HepG2 (cell line): Measurements from ENCODE around the gene NTM. TPM values are rescaled to one million over a fixed set of nuclear protein-coding genes. Genes with fewer than 3 reads are reported as not detected.

Experiments used
- ATAC-seq: fragments of 200-7000 bp; cut with Tn5 transposase; 3 replicates; pipeline ENCODE4 v1.9.1; 2020; ENCODE audit warnings: mild to moderate bottlenecking, moderate library complexity
- BruUV-seq: library from RNA; stranded (reverse); fragments of 400-500 nt; replicated peaks from 2 replicates; lab custom pipeline; 2021; lab: Mats Ljungman, UMichigan
- CTCF ChIA-PET: fragments of 300-600 bp; formaldehyde crosslinking; extraction: SDS; loops from one replicate; lab custom pipeline; 2021; ENCODE audit warnings: low total read pairs, inconsistent platforms, low intra/inter-chr PET ratio; lab: Yijun Ruan, JAX
- POLR2A ChIA-PET: fragments of 350-600 bp; sonication (Branson Sonifier 250); formaldehyde crosslinking; loops from one replicate; lab custom pipeline; 2020; ENCODE audit warnings: antibody characterized with exemption, inconsistent platforms; lab: Yijun Ruan, JAX
- DNase-seq: peaks from one replicate; pipeline ENCODE4 v3.0.0-alpha.2; 2015; ENCODE audit warnings: low spot score
- FAIRE-seq: peaks from 3 replicates; lab custom pipeline; 2011; peaks lifted over from hg19 to GRCh38; lab: Jason Lieb, UNC
- H2AFZ ChIP-seq: one replicate; pipeline ENCODE4 v1.6.1; 2011; ENCODE audit warnings: low read length, inconsistent platforms
- H3K27ac ChIP-seq: fragments of 300-600 bp; 3 replicates; pipeline ENCODE4 v1.8.0; 2011; ENCODE audit warnings: mixed run types, mild to moderate bottlenecking, mixed read lengths, low read length, inconsistent platforms; ENCODE audit not compliant: insufficient read depth; ENCODE audit errors: extremely low read length
- H3K27me3 ChIP-seq, 2 experiments: fragments of 200-600 bp in 1 of 2; 2 replicates in 1 of 2; 3 replicates in 1 of 2; pipeline versions ENCODE4 v1.6.0 to v1.8.0; 2011; ENCODE audit warnings: low read length in 2 of 2, mild to moderate bottlenecking in 2 of 2, moderate library complexity in 2 of 2, inconsistent platforms in 1 of 2; ENCODE audit not compliant: insufficient read depth in 2 of 2, control insufficient read depth in 1 of 2
- H3K36me3 ChIP-seq, 2 experiments: fragments of 200-600 bp in 1 of 2; replicated peaks in 1 of 2; 2 replicates in 1 of 2; 3 replicates in 1 of 2; pipeline versions ENCODE4 v1.5.1 to v1.8.0; 2011; ENCODE audit warnings: low read length in 2 of 2, inconsistent platforms in 1 of 2; ENCODE audit not compliant: insufficient read depth in 2 of 2, control insufficient read depth in 1 of 2
- H3K4me1 ChIP-seq: 2 replicates; pipeline ENCODE4 v1.5.1; 2012; ENCODE audit warnings: low read length, inconsistent platforms; ENCODE audit not compliant: insufficient read depth
- H3K4me2 ChIP-seq: 2 replicates; pipeline ENCODE4 v1.6.0; 2011; ENCODE audit warnings: low read depth, low read length, inconsistent platforms
- H3K4me3 ChIP-seq, 3 experiments: fragments of 200-600 bp in 1 of 3; sonication (generic), shearing (Covaris generic) in 1 of 3; replicated peaks in 1 of 3; 2 replicates each; pipeline ENCODE4 v1.5.1; 2011 to 2016; ENCODE audit warnings: low read length in 3 of 3, inconsistent platforms in 2 of 3, low read depth in 2 of 3, mild to moderate bottlenecking in 2 of 3, control low read depth in 1 of 3, mixed read lengths in 1 of 3; ENCODE audit not compliant: insufficient read depth in 1 of 3
- H3K79me2 ChIP-seq: one replicate; pipeline ENCODE4 v1.6.1; 2011; ENCODE audit warnings: low read length, inconsistent platforms; ENCODE audit not compliant: insufficient read depth
- H3K9ac ChIP-seq: 2 replicates; pipeline ENCODE4 v1.6.0; 2011; ENCODE audit warnings: mild to moderate bottlenecking, low read depth, low read length, inconsistent platforms; ENCODE audit not compliant: insufficient read depth
- H3K9me3 ChIP-seq: 2 replicates; pipeline ENCODE4 v1.5.1; 2012; ENCODE audit warnings: mild to moderate bottlenecking, low read length
- H4K20me1 ChIP-seq: 2 replicates; pipeline ENCODE4 v1.6.0; 2011; ENCODE audit warnings: inconsistent platforms, mild to moderate bottlenecking, low read length, moderate library complexity; ENCODE audit not compliant: insufficient read depth
- IRF9 ChIP-seq: sonication (generic); formaldehyde crosslinking; IDR thresholded peaks from 2 replicates; pipeline ENCODE4 v1.8.0; 2022; ENCODE audit warnings: missing genetic modification reagents, mild to moderate bottlenecking, borderline replicate concordance
- ZNF607 ChIP-seq: sonication (generic); formaldehyde crosslinking; IDR thresholded peaks from 2 replicates; pipeline ENCODE4 v1.5.1; 2020; ENCODE audit warnings: missing genetic modification reagents, mild to moderate bottlenecking, borderline replicate concordance
- ZNF614 ChIP-seq: IDR thresholded peaks from 2 replicates; pipeline ENCODE4 v1.6.1; 2018; ENCODE audit warnings: missing biosample characterization, missing genetic modification reagents, inconsistent platforms, borderline replicate concordance
- ZNF781 ChIP-seq: sonication (generic); formaldehyde crosslinking; IDR thresholded peaks from 2 replicates; pipeline ENCODE4 v1.5.1; 2020; ENCODE audit warnings: borderline replicate concordance, mild to moderate bottlenecking, missing genetic modification reagents; ENCODE audit errors: not compliant biosample characterization
- WGBS: methylation state at CpG from one replicate; pipeline ENCODE4 v1.1.6; 2017; ENCODE audit warnings: low lambda C conversion rate; 5-methylcytosine and 5-hydroxymethylcytosine counted together
- in situ Hi-C: cut with HindIII; loops from 2 replicates; pipeline ENCODE4 v1.10.0; 2017; ENCODE audit warnings: low pct_unique_long_range_greater_than_20kb; ENCODE audit not compliant: extremely low pct_ligation_motif_present
- intact Hi-C: fragments of 100-400 bp; cut with micrococcal nuclease; formaldehyde crosslinking; loops from one replicate; pipeline ENCODE4 v1.10.0; 2022; ENCODE audit not compliant: unreplicated experiment
- polyA plus RNA-seq, 8 experiments: library from polyadenylated mRNA; depleted of rRNA in 3 of 8; stranded (reverse) in 7 of 8; unstranded in 1 of 8; fragments of >200 nt; fragmentation: Illumina TruSeq in 4 of 8; extraction: Trizol in 4 of 8; gene quantifications; 2 replicates each; pipeline versions ENCODE4 v1.2.1 to v1.2.3, GENCODE V29; 2011 to 2016; ENCODE audit warnings: low read depth in 4 of 8, missing spikeins in 1 of 8, mixed read lengths in 1 of 8; ENCODE audit not compliant: insufficient read depth in 1 of 8
- total RNA-seq, 5 experiments: library from RNA; depleted of rRNA; stranded (reverse); fragments of >200 nt; fragmentation: Illumina TruSeq; extraction: Trizol; gene quantifications; 2 replicates each; pipeline ENCODE4 v1.2.3, GENCODE V29; 2016; ENCODE audit warnings: low read depth in 1 of 5
- TF ChIP-seq, protein P1 (sequence below): sonication (generic); formaldehyde crosslinking; IDR thresholded peaks from 2 replicates; pipeline ENCODE4 v1.4.0; 2020; ENCODE audit warnings: missing genetic modification reagents, mild to moderate bottlenecking, borderline replicate concordance
- TF ChIP-seq, protein P2 (sequence below): sonication (generic); formaldehyde crosslinking; IDR thresholded peaks from 2 replicates; pipeline ENCODE4 v1.8.1; 2023; ENCODE audit warnings: mild to moderate bottlenecking, missing genetic modification reagents

Gene NTM
- total and polyA plus RNA-seq, 2 of the 13 experiments (the other 11 are each of a cell fraction or from before 2014, with no cell fraction given): not detected

DNA sequence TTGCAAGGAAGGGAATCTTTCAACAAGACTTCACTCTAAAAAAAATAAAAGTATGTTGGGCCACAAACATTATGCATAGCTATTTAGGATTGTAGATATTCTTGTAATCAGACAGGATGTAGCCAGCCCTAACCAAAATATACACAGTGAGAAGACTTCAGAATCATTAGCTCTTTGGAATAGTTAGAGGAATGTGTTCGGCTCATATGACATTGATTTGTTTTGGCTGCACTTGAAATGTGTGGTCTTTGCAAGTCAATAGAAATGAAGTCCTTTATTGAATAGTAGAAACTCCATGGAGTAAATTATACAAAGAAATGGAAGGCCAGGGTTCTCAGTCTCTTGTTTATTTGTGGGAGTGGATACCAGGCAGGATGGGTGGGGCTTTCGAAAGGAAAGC is 692.1 kb downstream of the NTM start:
- no peak for DNase-seq
- no TSS peak for BruUV-seq
- no peak overlapping the region for H2AFZ ChIP-seq
- H3K4me3 ChIP-seq: no peak overlapping the region
- H3K4me2 ChIP-seq: no peak overlapping the region
- H3K27ac ChIP-seq: no peak overlapping the region
- WGBS: 0% methylated on average over 2 of the region's 2 CpGs
- H3K27me3 ChIP-seq: no peaks in the 10 kb centered on the region
- intact Hi-C loops (no loop called here), in situ Hi-C loops (no loop called here)
- FAIRE-seq: no peak
- H3K9me3 ChIP-seq: peaks cover 19% of the 10 kb centered on the region
- TF ChIP-seq ZNF607 (CRISPR knock-in tag): no peak
- POLR2A ChIA-PET: no interaction called here
- CTCF ChIA-PET: no interaction called here
- no peaks in the 10 kb centered on the region for H3K4me1 ChIP-seq
- no peaks in the 10 kb centered on the region for H4K20me1 ChIP-seq
- H3K79me2 ChIP-seq: no peaks in the 10 kb centered on the region
- ATAC-seq: no peak
- H3K9ac ChIP-seq: no peak overlapping the region
- H3K36me3 ChIP-seq: no peaks in the 10 kb centered on the region

GRCh38 chr11:132064987-132065620 is 694.7 kb downstream of the NTM start:
- Histone ChIP-seq H4K20me1 (no peaks in the 10 kb centered on the region), H3K4me3 (no peak overlapping the region), H3K9me3 (peaks cover 43% of the 10 kb centered on the region), H2AFZ (no peak overlapping the region), H3K4me2 (no peak overlapping the region), H3K9ac (no peak overlapping the region), H3K79me2 (no peaks in the 10 kb centered on the region), H3K36me3 (no peaks in the 10 kb centered on the region), H3K27me3 (no peaks in the 10 kb centered on the region), H3K4me1 (no peaks in the 10 kb centered on the region), H3K27ac (no peak overlapping the region)
- no peak for TF ChIP-seq ZNF614 (CRISPR knock-in tag)
- TF ChIP-seq ZNF781: no peak
- TF ChIP-seq, protein P1, sequence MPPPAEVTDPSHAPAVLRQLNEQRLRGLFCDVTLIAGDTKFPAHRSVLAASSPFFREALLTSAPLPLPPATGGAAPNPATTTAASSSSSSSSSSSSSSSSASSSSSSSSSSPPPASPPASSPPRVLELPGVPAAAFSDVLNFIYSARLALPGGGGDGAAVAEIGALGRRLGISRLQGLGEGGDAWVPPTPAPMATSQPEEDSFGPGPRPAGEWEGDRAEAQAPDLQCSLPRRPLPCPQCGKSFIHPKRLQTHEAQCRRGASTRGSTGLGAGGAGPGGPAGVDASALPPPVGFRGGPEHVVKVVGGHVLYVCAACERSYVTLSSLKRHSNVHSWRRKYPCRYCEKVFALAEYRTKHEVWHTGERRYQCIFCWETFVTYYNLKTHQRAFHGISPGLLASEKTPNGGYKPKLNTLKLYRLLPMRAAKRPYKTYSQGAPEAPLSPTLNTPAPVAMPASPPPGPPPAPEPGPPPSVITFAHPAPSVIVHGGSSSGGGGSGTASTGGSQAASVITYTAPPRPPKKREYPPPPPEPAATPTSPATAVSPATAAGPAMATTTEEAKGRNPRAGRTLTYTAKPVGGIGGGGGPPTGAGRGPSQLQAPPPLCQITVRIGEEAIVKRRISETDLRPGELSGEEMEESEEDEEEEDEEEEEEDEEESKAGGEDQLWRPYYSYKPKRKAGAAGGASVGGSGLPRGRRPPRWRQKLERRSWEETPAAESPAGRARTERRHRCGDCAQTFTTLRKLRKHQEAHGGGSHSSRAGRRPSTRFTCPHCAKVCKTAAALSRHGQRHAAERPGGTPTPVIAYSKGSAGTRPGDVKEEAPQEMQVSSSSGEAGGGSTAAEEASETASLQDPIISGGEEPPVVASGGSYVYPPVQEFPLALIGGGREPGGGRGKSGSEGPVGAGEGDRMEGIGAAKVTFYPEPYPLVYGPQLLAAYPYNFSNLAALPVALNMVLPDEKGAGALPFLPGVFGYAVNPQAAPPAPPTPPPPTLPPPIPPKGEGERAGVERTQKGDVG (CRISPR knock-in tag): no peak
- TF ChIP-seq, protein P2, sequence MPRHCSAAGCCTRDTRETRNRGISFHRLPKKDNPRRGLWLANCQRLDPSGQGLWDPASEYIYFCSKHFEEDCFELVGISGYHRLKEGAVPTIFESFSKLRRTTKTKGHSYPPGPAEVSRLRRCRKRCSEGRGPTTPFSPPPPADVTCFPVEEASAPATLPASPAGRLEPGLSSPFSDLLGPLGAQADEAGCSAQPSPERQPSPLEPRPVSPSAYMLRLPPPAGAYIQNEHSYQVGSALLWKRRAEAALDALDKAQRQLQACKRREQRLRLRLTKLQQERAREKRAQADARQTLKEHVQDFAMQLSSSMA (CRISPR knock-in tag): no peak
- TF ChIP-seq IRF9: no peak
- POLR2A ChIA-PET: no interaction called here
- in situ Hi-C loops: no loop called here
- no TSS peak for BruUV-seq
- no peak for ATAC-seq
- FAIRE-seq: no peak
- DNase-seq: no peak
- intact Hi-C loops: no loop called here
- CTCF ChIA-PET: no interaction called here
- 0% methylated on average over 4 of the region's 4 CpGs for WGBS
